Osteocyte (in vitro differentiated cells): Measurements from ENCODE around the gene PGAM2. TPM values are rescaled to one million over a fixed set of nuclear protein-coding genes. Genes with fewer than 3 reads are reported as not detected.

Source experiments
- DNase-seq: peaks from one replicate; pipeline ENCODE4 v3.0.0; 2021; ENCODE audit warnings: mixed read lengths; ENCODE audit not compliant: unreplicated experiment; ENCODE audit errors: extremely low spot score
- H3K27ac Mint-ChIP-seq: one replicate; pipeline ENCODE4 v1.8.0; 2021; ENCODE audit warnings: mild to moderate bottlenecking, mixed read lengths; ENCODE audit not compliant: unreplicated experiment
- H3K27me3 Mint-ChIP-seq: one replicate; pipeline ENCODE4 v1.8.0; 2021; ENCODE audit warnings: mixed read lengths; ENCODE audit not compliant: unreplicated experiment
- H3K36me3 Mint-ChIP-seq: one replicate; pipeline ENCODE4 v1.8.0; 2021; ENCODE audit warnings: mixed read lengths; ENCODE audit not compliant: unreplicated experiment
- H3K4me1 Mint-ChIP-seq: one replicate; pipeline ENCODE4 v1.8.0; 2021; ENCODE audit warnings: mixed read lengths; ENCODE audit not compliant: unreplicated experiment
- H3K4me3 Mint-ChIP-seq: one replicate; pipeline ENCODE4 v1.8.0; 2021; ENCODE audit warnings: mild to moderate bottlenecking, moderate library complexity, mixed read lengths; ENCODE audit not compliant: unreplicated experiment
- H3K9me3 Mint-ChIP-seq: one replicate; pipeline ENCODE4 v1.8.0; 2021; ENCODE audit warnings: mixed read lengths; ENCODE audit not compliant: unreplicated experiment
- total RNA-seq: library from RNA; stranded (reverse); gene quantifications from 2 replicates; pipeline ENCODE4 v1.2.1, GENCODE V29; 2021
- TF ChIP-seq, protein P1 (sequence below): fragments of 200-600 bp; sonication (generic); IDR thresholded peaks from 2 replicates; pipeline ENCODE4 v1.5.0; 2021; ENCODE audit warnings: antibody characterized with exemption, mild to moderate bottlenecking, moderate library complexity

Gene PGAM2
- total RNA-seq, 1 donor from 2014 or later = 0.97 TPM

DNA sequence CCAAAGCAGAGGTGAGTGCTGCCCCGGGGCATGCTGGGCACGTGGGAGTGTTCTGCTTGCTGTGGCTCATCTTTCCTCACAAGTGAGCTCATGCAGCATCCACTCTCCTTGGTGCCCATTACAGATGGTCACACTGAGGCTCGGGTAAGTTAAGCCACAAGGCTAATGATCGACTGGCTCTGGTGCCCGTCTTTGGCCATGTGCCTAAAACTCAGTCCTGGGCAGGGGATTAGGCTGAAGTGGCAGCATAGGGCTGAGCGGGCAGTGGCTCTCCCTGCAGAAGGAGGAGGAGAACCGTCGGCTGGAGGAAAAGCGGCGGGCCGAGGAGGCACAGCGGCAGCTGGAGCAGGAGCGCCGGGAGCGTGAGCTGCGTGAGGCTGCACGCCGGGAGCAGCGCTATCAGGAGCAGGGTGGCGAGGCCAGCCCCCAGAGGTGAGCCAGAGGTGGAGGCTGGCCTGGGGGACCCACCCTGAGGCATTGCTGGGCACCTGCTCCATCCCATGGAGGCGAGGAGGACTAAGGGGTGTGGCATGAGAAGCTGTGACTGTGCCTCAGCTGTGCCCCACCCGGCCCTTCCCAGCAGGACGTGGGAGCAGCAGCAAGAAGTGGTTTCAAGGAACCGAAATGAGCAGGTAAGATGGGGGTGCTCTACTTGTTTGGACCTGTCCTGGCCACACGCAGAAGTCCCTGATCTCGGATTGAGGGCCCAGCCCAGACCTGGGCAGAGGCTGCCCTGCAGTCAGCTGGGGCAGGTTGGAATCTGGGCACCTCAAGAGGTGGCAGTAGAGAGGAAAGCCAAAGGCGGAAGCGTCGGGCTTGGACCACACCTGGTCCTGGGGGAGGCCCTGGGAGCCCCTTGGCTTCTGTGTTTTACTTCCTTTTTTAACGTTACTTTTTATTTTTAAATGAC, 7.3 kb downstream of the PGAM2 start:
- TF ChIP-seq, protein P1, sequence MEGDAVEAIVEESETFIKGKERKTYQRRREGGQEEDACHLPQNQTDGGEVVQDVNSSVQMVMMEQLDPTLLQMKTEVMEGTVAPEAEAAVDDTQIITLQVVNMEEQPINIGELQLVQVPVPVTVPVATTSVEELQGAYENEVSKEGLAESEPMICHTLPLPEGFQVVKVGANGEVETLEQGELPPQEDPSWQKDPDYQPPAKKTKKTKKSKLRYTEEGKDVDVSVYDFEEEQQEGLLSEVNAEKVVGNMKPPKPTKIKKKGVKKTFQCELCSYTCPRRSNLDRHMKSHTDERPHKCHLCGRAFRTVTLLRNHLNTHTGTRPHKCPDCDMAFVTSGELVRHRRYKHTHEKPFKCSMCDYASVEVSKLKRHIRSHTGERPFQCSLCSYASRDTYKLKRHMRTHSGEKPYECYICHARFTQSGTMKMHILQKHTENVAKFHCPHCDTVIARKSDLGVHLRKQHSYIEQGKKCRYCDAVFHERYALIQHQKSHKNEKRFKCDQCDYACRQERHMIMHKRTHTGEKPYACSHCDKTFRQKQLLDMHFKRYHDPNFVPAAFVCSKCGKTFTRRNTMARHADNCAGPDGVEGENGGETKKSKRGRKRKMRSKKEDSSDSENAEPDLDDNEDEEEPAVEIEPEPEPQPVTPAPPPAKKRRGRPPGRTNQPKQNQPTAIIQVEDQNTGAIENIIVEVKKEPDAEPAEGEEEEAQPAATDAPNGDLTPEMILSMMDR = no peak
- Mint-ChIP-seq H3K9me3 (no peaks in the 10 kb centered on the region), H3K27me3 (no peaks in the 10 kb centered on the region), H3K36me3 (peaks cover 46% of the 10 kb centered on the region), H3K4me1 (no peaks in the 10 kb centered on the region), H3K4me3 (no peak overlapping the region), H3K27ac (no peak overlapping the region)
- no peak for DNase-seq

DNA sequence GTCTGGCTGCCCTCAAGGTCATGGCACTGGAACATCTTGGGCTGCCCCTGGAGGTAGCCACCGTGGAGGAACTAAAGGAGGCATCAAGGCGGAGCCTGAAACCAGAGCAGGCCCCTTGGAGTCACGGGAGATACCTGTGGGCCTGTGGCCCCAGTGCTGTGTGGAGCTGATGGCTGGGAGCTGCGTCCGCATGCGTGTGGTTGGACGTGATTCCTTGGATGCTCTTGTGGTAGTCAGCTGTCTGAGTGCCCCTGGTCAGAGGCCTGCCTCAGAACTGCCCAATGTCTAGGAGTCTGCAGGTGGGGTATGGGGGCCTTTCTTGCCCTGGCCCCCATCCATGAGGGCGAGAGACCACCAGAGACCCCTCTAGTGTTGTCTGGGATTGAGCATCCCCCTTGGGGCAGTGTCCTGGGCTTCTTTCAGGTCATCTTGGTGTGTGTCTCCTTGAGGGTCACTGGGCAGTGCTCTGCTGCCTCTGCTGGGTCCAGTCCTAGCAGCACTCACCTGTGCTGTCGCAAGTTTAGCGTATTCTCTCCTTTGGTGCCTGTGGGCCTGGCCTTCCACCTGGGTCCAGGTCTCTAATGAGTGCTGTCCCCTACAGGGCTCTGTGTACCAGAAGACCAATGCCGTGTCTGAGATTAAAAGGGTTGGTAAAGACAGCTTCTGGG, 8.1 kb downstream of the PGAM2 start:
- Mint-ChIP-seq H3K9me3 (no peaks in the 10 kb centered on the region), H3K4me3 (no peak overlapping the region), H3K27ac (no peak overlapping the region), H3K36me3 (peaks cover 51% of the 10 kb centered on the region), H3K4me1 (no peaks in the 10 kb centered on the region), H3K27me3 (no peaks in the 10 kb centered on the region)
- no peak for DNase-seq
- TF ChIP-seq, protein P1 = no peak

DNA sequence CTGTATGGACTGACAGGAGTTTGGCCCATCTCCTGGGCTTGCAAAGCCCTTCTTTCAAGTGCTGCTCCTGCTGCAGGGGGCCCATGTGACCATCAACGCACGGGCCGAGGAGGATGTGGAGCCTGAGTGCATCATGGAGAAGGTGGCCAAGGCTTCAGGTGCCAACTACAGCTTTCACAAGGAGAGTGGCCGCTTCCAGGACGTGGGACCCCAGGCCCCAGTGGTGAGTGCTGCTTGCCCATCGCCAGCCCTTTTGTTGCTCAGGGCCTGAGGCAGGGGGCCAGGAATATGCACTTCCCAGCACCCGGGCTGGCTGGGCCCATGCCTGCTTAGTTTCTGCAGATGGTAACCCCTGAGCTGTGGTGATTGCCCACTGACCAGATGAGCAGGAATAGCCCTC, 8.7 kb downstream of the PGAM2 start:
- no peak overlapping the region for H3K27ac Mint-ChIP-seq
- no peaks in the 10 kb centered on the region for H3K4me1 Mint-ChIP-seq
- TF ChIP-seq, protein P1 = no peak
- DNase-seq = no peak
- peaks cover 50% of the 10 kb centered on the region for H3K36me3 Mint-ChIP-seq
- no peak overlapping the region for H3K4me3 Mint-ChIP-seq
- H3K27me3 Mint-ChIP-seq = no peaks in the 10 kb centered on the region
- no peaks in the 10 kb centered on the region for H3K9me3 Mint-ChIP-seq

DNA sequence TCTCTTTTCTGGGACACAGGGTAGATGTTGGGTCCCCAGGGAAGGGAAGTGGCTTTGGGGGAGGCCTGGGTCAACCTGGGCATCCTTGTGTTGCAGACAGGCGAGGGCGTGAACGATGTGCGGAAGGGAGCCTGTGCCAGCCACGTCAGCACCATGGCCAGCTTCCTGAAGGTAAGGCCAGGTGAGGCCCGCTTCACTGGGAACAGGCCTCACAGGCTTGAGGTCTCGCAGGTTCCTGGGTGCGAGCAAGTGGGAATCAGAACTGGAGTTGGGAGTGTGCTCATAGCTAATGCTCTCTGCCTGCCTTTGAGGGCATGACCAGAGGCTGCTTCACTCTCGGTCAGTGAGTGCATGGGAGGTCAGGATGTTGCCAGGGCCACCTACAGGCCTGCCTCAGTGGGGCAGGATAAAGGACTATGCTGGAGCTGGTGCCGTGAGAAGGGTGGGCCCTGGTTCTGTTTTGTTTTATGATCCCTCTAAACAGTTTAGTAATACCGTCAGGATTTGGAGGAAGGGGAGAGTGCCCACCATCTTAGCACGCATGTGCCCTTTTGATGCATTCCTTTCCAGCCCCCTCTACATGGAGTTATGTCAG, 12.5 kb downstream of the PGAM2 start:
- TF ChIP-seq, protein P1 = no peak
- Mint-ChIP-seq H3K27ac (no peak overlapping the region), H3K4me1 (no peaks in the 10 kb centered on the region), H3K4me3 (no peak overlapping the region), H3K9me3 (no peaks in the 10 kb centered on the region), H3K27me3 (no peaks in the 10 kb centered on the region), H3K36me3 (peaks cover 35% of the 10 kb centered on the region)
- DNase-seq = no peak
